Neural cell (in vitro differentiated cells): ENCODE measurements around the gene EFS. TPM values are rescaled to one million over a fixed set of nuclear protein-coding genes. Genes with fewer than 3 reads are reported as not detected.

ENCODE experiments used
- H2AFZ ChIP-seq: fragments of 200-600, 300-800 bp; sonication (generic), shearing (Covaris generic); 2 replicates; pipeline ENCODE4 v1.6.0; 2014; ENCODE audit warnings: low read depth, mild to moderate bottlenecking, antibody characterized with exemption, low read length, moderate library complexity
- H3F3A ChIP-seq: fragments of 200-600 bp; shearing (Covaris generic); 2 replicates; pipeline ENCODE4 v1.6.1; 2016; ENCODE audit warnings: mild to moderate bottlenecking, moderate library complexity, mixed read lengths, antibody characterized with exemption, low read length; ENCODE audit not compliant: insufficient read depth, poor library complexity, severe bottlenecking
- H3K27ac ChIP-seq: fragments of 200-600, 300-800 bp; sonication (generic), shearing (Covaris generic); 2 replicates; pipeline ENCODE4 v1.5.1; 2014; ENCODE audit warnings: mild to moderate bottlenecking, low read length, moderate library complexity
- H3K27me3 ChIP-seq: fragments of 300-800, 200-600 bp; sonication (generic), shearing (Covaris generic); 2 replicates; pipeline ENCODE4 v1.6.0; 2014; ENCODE audit warnings: mild to moderate bottlenecking, low read depth, low read length, moderate library complexity; ENCODE audit not compliant: insufficient read depth
- H3K36me3 ChIP-seq: fragments of 300-800, 200-600 bp; sonication (generic), shearing (Covaris generic); 2 replicates; pipeline ENCODE4 v1.5.1; 2014; ENCODE audit warnings: mild to moderate bottlenecking, antibody characterized with exemption, low read length, moderate library complexity; ENCODE audit not compliant: insufficient read depth
- H3K4me2 ChIP-seq: fragments of 300-800, 200-600 bp; sonication (generic), shearing (Covaris generic); 2 replicates; pipeline ENCODE4 v1.6.0; 2014; ENCODE audit warnings: mild to moderate bottlenecking, low read length
- H3K4me3 ChIP-seq: fragments of 300-800, 200-600 bp; sonication (generic), shearing (Covaris generic); 2 replicates; pipeline ENCODE4 v1.5.1; 2014; ENCODE audit warnings: mild to moderate bottlenecking, low read length, moderate library complexity
- H3K79me2 ChIP-seq: fragments of 200-600 bp; shearing (Covaris generic); replicated peaks from 2 replicates; pipeline ENCODE4 v1.6.0; 2014; ENCODE audit warnings: mild to moderate bottlenecking, low read length, moderate library complexity; ENCODE audit not compliant: insufficient read depth
- H3K9ac ChIP-seq: fragments of 300-800, 200-600 bp; sonication (generic), shearing (Covaris generic); 2 replicates; pipeline ENCODE4 v1.6.1; 2016; ENCODE audit warnings: mild to moderate bottlenecking, low read length, mixed read lengths
- H3K9me2 ChIP-seq: fragments of 200-600 bp; shearing (Covaris generic); 2 replicates; pipeline ENCODE4 v1.6.1; 2016; ENCODE audit warnings: mild to moderate bottlenecking, low read length, mixed read lengths; ENCODE audit not compliant: insufficient read depth
- H3K9me3 ChIP-seq: fragments of 200-600, 300-800 bp; sonication (generic), shearing (Covaris generic); 2 replicates; pipeline ENCODE4 v1.6.1; 2016; ENCODE audit warnings: mild to moderate bottlenecking, mixed run types, low read length, moderate library complexity, mixed read lengths
- H4K20me1 ChIP-seq: fragments of 200-600 bp; shearing (Covaris generic); 2 replicates; pipeline ENCODE4 v1.6.1; 2016; ENCODE audit warnings: mild to moderate bottlenecking, mixed run types; ENCODE audit not compliant: insufficient read depth
- CTCF ChIP-seq: fragments of 450-650 bp; IDR thresholded peaks from 2 replicates; pipeline ENCODE4 v1.5.1; 2014; ENCODE audit warnings: antibody characterized with exemption, mild to moderate bottlenecking, moderate library complexity; ENCODE audit not compliant: poor library complexity, severe bottlenecking
- EP300 ChIP-seq: fragments of 450-650 bp; conservative IDR thresholded peaks from 2 replicates; pipeline ENCODE4 v1.6.1; 2014; ENCODE audit warnings: antibody characterized with exemption, mild to moderate bottlenecking, moderate library complexity; ENCODE audit not compliant: poor library complexity, severe bottlenecking
- EZH2 ChIP-seq: fragments of 200-600, 300-800 bp; shearing (Covaris generic), sonication (generic); IDR thresholded peaks from 2 replicates; pipeline ENCODE4 v1.6.1; 2014; ENCODE audit warnings: antibody characterized with exemption, low read length, borderline replicate concordance, mild to moderate bottlenecking; ENCODE audit not compliant: insufficient read depth, poor library complexity, severe bottlenecking
- MXI1 ChIP-seq: fragments of 450-650 bp; conservative IDR thresholded peaks from 2 replicates; pipeline ENCODE4 v1.6.1; 2014; ENCODE audit warnings: antibody characterized with exemption, mild to moderate bottlenecking; ENCODE audit not compliant: poor library complexity, severe bottlenecking
- POLR2AphosphoS5 ChIP-seq: IDR thresholded peaks from 2 replicates; pipeline ENCODE4 v1.6.1; 2012
- RAD21 ChIP-seq: fragments of 450-650 bp; conservative IDR thresholded peaks from 2 replicates; pipeline ENCODE4 v1.6.1; 2014; ENCODE audit warnings: antibody characterized with exemption, mild to moderate bottlenecking, moderate library complexity
- REST ChIP-seq: IDR thresholded peaks from 2 replicates; pipeline ENCODE4 v1.6.1; 2012; ENCODE audit warnings: borderline replicate concordance
- SMC3 ChIP-seq: fragments of 450-650 bp; conservative IDR thresholded peaks from 2 replicates; pipeline ENCODE4 v1.6.1; 2014; ENCODE audit warnings: antibody characterized with exemption, mild to moderate bottlenecking, moderate library complexity; ENCODE audit not compliant: poor library complexity
- TAF1 ChIP-seq: IDR thresholded peaks from 2 replicates; pipeline ENCODE4 v1.6.1; 2012; ENCODE audit warnings: low read depth
- polyA plus RNA-seq: library from polyadenylated mRNA; depleted of rRNA; stranded (reverse); fragments of >200 nt; gene quantifications from 2 replicates; pipeline ENCODE4 v1.2.3, GENCODE V29; 2014

EFS gene
- polyA plus RNA-seq, 1 donor from 2014 or later = 0.48 TPM

GRCh38 chr14:23310546-23310945 lies 54.4 kb downstream of the EFS start:
- H3K79me2 ChIP-seq = peaks cover 25% of the 10 kb centered on the region
- TF ChIP-seq POLR2AphosphoS5 (no peak), SMC3 (no peak), EZH2 (no peak), RAD21 (no peak), EP300 (no peak), TAF1 (no peak), MXI1 (no peak), REST (no peak), CTCF (no peak)
- H4K20me1 ChIP-seq = no peaks in the 10 kb centered on the region

DNA sequence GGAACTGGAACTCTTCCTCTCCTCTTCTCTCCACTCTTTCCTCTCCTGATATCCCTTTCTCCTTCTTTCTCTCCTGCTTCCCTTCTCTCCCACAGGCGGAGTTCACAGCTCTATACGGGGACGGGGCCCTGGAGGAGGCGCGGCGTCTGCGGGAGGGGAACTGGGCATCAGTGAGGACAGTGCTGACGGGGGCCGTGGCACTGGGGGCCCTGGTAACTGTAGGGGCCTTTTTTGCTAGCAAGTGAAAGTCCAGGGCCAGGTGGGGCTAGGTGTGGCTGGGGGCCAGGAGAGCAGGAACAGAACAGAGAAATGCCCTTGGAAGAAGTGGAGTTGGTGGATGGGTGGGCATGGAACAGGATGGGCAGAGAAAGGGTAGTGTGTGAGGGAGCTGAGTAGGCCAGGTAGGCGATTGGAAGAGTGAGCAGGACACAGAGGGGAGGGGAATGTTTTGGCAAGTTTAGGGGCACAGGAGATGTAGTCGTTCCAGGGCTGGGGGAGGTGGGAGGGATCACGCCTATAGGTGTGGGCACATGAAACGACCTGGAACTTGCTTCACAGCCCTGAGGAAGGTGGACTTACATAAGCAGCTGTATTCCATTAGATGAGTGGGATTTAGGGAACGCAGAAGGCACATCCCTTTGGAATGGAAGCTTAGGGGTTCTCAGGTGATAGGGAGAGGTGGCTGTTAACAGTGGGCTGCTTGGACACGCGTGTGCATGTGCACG lies 56.1 kb downstream of the EFS start:
- Histone ChIP-seq H3K36me3 (no peaks in the 10 kb centered on the region), H3K79me2 (peaks cover 25% of the 10 kb centered on the region), H3F3A (no peaks in the 10 kb centered on the region), H2AFZ (no peak overlapping the region), H3K4me2 (no peak overlapping the region), H4K20me1 (no peaks in the 10 kb centered on the region), H3K4me3 (peak overlapping the region; percentile 84), H3K27me3 (no peaks in the 10 kb centered on the region), H3K9me3 (no peaks in the 10 kb centered on the region), H3K27ac (no peak overlapping the region), H3K9me2 (no peaks in the 10 kb centered on the region), H3K9ac (no peak overlapping the region)
- TF ChIP-seq REST (no peak), EZH2 (no peak), TAF1 (no peak), CTCF (no peak), SMC3 (no peak), EP300 (no peak), RAD21 (no peak), POLR2AphosphoS5 (no peak), MXI1 (no peak)

More at GRCh38 chr14:23310546-23310945, 54.4 kb downstream of the EFS start:
- H3K4me2 ChIP-seq = no peak overlapping the region
- H3K27ac ChIP-seq = no peak overlapping the region
- no peak overlapping the region for H2AFZ ChIP-seq
- H3K4me3 ChIP-seq = no peak overlapping the region
- no peaks in the 10 kb centered on the region for H3K9me2 ChIP-seq
- H3K27me3 ChIP-seq = no peaks in the 10 kb centered on the region
- no peaks in the 10 kb centered on the region for H3K36me3 ChIP-seq
- H3K9me3 ChIP-seq = no peaks in the 10 kb centered on the region
- H3K9ac ChIP-seq = no peak overlapping the region
- H3F3A ChIP-seq = no peaks in the 10 kb centered on the region
